IMR-90 (cell line): Measurements from ENCODE around the gene ADRA1B. TPM values are rescaled to one million over a fixed set of nuclear protein-coding genes. Genes with fewer than 3 reads are reported as not detected.
A peak's percentile ranks its signal among the peaks of the same experiment; 100 is the strongest.

Source experiments
- ATAC-seq: fragments of 200-7000 bp; cut with Tn5 transposase; 2 replicates; pipeline ENCODE4 v1.9.1; 2020; ENCODE audit warnings: low read depth, mild to moderate bottlenecking, moderate library complexity
- BruUV-seq: library from RNA; stranded (reverse); fragments of 400-500 nt; replicated peaks from 2 replicates; lab custom pipeline; 2021; lab: Mats Ljungman, UMichigan
- CTCF ChIA-PET: fragments of 300-600 bp; formaldehyde crosslinking; extraction: SDS; loops from one replicate; lab custom pipeline; 2021; ENCODE audit warnings: antibody characterized with exemption; lab: Yijun Ruan, JAX
- POLR2A ChIA-PET: fragments of 300-600 bp; sonication (Branson Sonifier 250); formaldehyde crosslinking; loops from one replicate; lab custom pipeline; 2022; ENCODE audit warnings: antibody characterized with exemption; ENCODE audit not compliant: unreplicated experiment; lab: Charles Lee
- DNase-seq: peaks from one replicate; pipeline ENCODE4 v3.0.0; 2013
- H2AFZ ChIP-seq: replicated peaks from 2 replicates; pipeline ENCODE3; 2013; ENCODE audit warnings: low read length, mild to moderate bottlenecking; ENCODE audit not compliant: poor library complexity
- H2AK5ac ChIP-seq: 2 replicates; pipeline ENCODE4 v1.6.1; 2013; ENCODE audit warnings: low read depth, low read length, inconsistent platforms
- H2AK9ac ChIP-seq: replicated peaks from 2 replicates; pipeline ENCODE3; 2013; ENCODE audit warnings: mild to moderate bottlenecking, low read depth, low read length, moderate library complexity; ENCODE audit not compliant: poor library complexity
- H2BK120ac ChIP-seq: 2 replicates; pipeline ENCODE4 v1.6.1; 2013; ENCODE audit warnings: low read depth, low read length, inconsistent platforms
- H2BK15ac ChIP-seq: 3 replicates; pipeline ENCODE4 v1.6.1; 2013; ENCODE audit warnings: low read depth, low read length, inconsistent platforms
- H2BK20ac ChIP-seq: 2 replicates; pipeline ENCODE4 v1.6.1; 2013; ENCODE audit warnings: low read depth, mild to moderate bottlenecking, inconsistent platforms, low read length, moderate library complexity
- H2BK5ac ChIP-seq: 2 replicates; pipeline ENCODE4 v1.6.1; 2013; ENCODE audit warnings: mild to moderate bottlenecking, low read depth, low read length, inconsistent platforms; ENCODE audit not compliant: poor library complexity, severe bottlenecking
- H3K14ac ChIP-seq: replicated peaks from 2 replicates; pipeline ENCODE4 v1.6.1; 2013; ENCODE audit warnings: low read depth, low read length, inconsistent platforms
- H3K18ac ChIP-seq: 2 replicates; pipeline ENCODE4 v1.6.1; 2013; ENCODE audit warnings: low read depth, low read length, control low read depth
- H3K23ac ChIP-seq: 2 replicates; pipeline ENCODE4 v1.6.1; 2013; ENCODE audit warnings: low read depth, low read length, inconsistent platforms
- H3K27ac ChIP-seq: 2 replicates; pipeline ENCODE4 v1.5.1; 2013; ENCODE audit warnings: mild to moderate bottlenecking, control low read depth, low read length; ENCODE audit not compliant: insufficient read depth
- H3K27me3 ChIP-seq: 2 replicates; pipeline ENCODE4 v1.6.1; 2013; ENCODE audit warnings: low read length; ENCODE audit not compliant: control insufficient read depth, insufficient read depth
- H3K36me3 ChIP-seq: 2 replicates; pipeline ENCODE4 v1.6.1; 2013; ENCODE audit warnings: low read length, mixed read lengths; ENCODE audit not compliant: control insufficient read depth, insufficient read depth
- H3K4ac ChIP-seq: 2 replicates; pipeline ENCODE4 v1.6.1; 2013; ENCODE audit warnings: low read depth, low read length, inconsistent platforms
- H3K4me1 ChIP-seq: 2 replicates; pipeline ENCODE4 v1.6.1; 2013; ENCODE audit warnings: low read length, mixed read lengths; ENCODE audit not compliant: control insufficient read depth, insufficient read depth
- H3K4me2 ChIP-seq: 2 replicates; pipeline ENCODE4 v1.6.1; 2013; ENCODE audit warnings: low read depth, mild to moderate bottlenecking, control low read depth, low read length, moderate library complexity
- H3K4me3 ChIP-seq: 2 replicates; pipeline ENCODE4 v1.5.1; 2013; ENCODE audit warnings: low read depth, mild to moderate bottlenecking, control low read depth, low read length, moderate library complexity; ENCODE audit not compliant: insufficient read depth
- H3K56ac ChIP-seq: 2 replicates; pipeline ENCODE4 v1.6.1; 2013; ENCODE audit warnings: low read length, inconsistent platforms; ENCODE audit not compliant: insufficient read depth; ENCODE audit errors: extremely low read depth
- H3K79me1 ChIP-seq, 2 experiments: 2 replicates each; pipeline ENCODE4 v1.6.1; 2013; ENCODE audit warnings: low read length in 2 of 2, inconsistent platforms in 1 of 2, low read depth in 1 of 2
- H3K9ac ChIP-seq: 2 replicates; pipeline ENCODE4 v1.6.1; 2013; ENCODE audit warnings: low read depth, low read length, control low read depth
- H3K9me1 ChIP-seq: 2 replicates; pipeline ENCODE4 v1.6.1; 2013; ENCODE audit warnings: low read length, inconsistent platforms; ENCODE audit not compliant: insufficient read depth
- H3K9me3 ChIP-seq: 2 replicates; pipeline ENCODE4 v1.6.1; 2013; ENCODE audit warnings: low read length; ENCODE audit not compliant: control insufficient read depth, insufficient read depth
- H4K20me1 ChIP-seq: 2 replicates; pipeline ENCODE4 v1.6.1; 2013; ENCODE audit warnings: low read length, inconsistent platforms; ENCODE audit not compliant: insufficient read depth
- H4K5ac ChIP-seq: 2 replicates; pipeline ENCODE4 v1.6.1; 2013; ENCODE audit warnings: mild to moderate bottlenecking, low read depth, low read length, control low read depth
- H4K8ac ChIP-seq, 2 experiments: 2 replicates each; pipeline ENCODE4 v1.6.1; 2013; ENCODE audit warnings: low read depth in 2 of 2, low read length in 2 of 2, control low read depth in 1 of 2, inconsistent platforms in 1 of 2
- H4K91ac ChIP-seq: 2 replicates; pipeline ENCODE4 v1.6.1; 2013; ENCODE audit warnings: low read depth, low read length, inconsistent platforms; ENCODE audit not compliant: insufficient read depth
- BHLHE40 ChIP-seq: fragments of 150-350 bp; IDR thresholded peaks from 2 replicates; pipeline ENCODE4 v1.6.1; 2016; ENCODE audit warnings: mild to moderate bottlenecking, low read depth, low read length
- MAFK ChIP-seq: IDR thresholded peaks from 2 replicates; pipeline ENCODE4 v1.6.1; 2012; ENCODE audit warnings: low read depth, low read length, improper control_type of control experiment
- MXI1 ChIP-seq: IDR thresholded peaks from 2 replicates; pipeline ENCODE4 v1.6.1; 2012; ENCODE audit warnings: low read depth, mild to moderate bottlenecking, low read length, moderate library complexity, borderline replicate concordance
- RAD21 ChIP-seq: IDR thresholded peaks from 2 replicates; pipeline ENCODE4 v1.6.1; 2012; ENCODE audit warnings: low read length, improper control_type of control experiment
- SMC3 ChIP-seq: fragments of 150-350 bp; IDR thresholded peaks from 2 replicates; pipeline ENCODE4 v1.6.1; 2016; ENCODE audit warnings: low read depth, mild to moderate bottlenecking, antibody characterized with exemption, low read length, moderate library complexity
- WGBS, 2 experiments: methylation state at CpG; one replicate each; pipeline versions ENCODE4 v1.1.5 to v1.1.7; 2013; ENCODE audit warnings: missing lambda C conversion rate in 2 of 2; ENCODE audit not compliant: insufficient read length in 1 of 2; ENCODE audit errors: extremely low coverage in 2 of 2; 5-methylcytosine and 5-hydroxymethylcytosine counted together
- dilution Hi-C: fragments of 300-500 bp; cut with HindIII; formaldehyde crosslinking; loops from one replicate; pipeline ENCODE4 v1.14.3; 2018; ENCODE audit warnings: low sequenced_read_pairs; ENCODE audit not compliant: unreplicated experiment
- in situ Hi-C: fragments of 300-500 bp; cut with MboI; formaldehyde crosslinking; loops from 3 replicates; pipeline ENCODE4 v1.14.3; 2019; ENCODE audit warnings: low sequenced_read_pairs, inconsistent platforms, mixed read lengths
- intact Hi-C: fragments of 100-400 bp; cut with micrococcal nuclease; formaldehyde crosslinking; loops from 2 replicates; pipeline ENCODE4 v1.10.0; 2022
- polyA plus RNA-seq, 3 experiments: library from polyadenylated mRNA; depleted of rRNA; stranded (reverse); fragments of >200 nt; gene quantifications; 2 replicates each; pipeline ENCODE4 v1.2.3, GENCODE V29; 2012; ENCODE audit warnings: low replicate concordance in 1 of 3
- total RNA-seq: library from RNA; depleted of rRNA; stranded (reverse); fragments of >200 nt; gene quantifications from 2 replicates; pipeline ENCODE4 v1.2.3, GENCODE V29; 2012
- TF ChIP-seq, protein P1 (sequence below): fragments of 150-350 bp; IDR thresholded peaks from 2 replicates; pipeline ENCODE4 v1.6.1; 2017; ENCODE audit warnings: mild to moderate bottlenecking, antibody characterized with exemption, low read length, low read depth

ADRA1B gene
- total and polyA plus RNA-seq, 2 of the 4 experiments (the other 2 are of a cell fraction), result 0.18 to 1.5 TPM

DNA sequence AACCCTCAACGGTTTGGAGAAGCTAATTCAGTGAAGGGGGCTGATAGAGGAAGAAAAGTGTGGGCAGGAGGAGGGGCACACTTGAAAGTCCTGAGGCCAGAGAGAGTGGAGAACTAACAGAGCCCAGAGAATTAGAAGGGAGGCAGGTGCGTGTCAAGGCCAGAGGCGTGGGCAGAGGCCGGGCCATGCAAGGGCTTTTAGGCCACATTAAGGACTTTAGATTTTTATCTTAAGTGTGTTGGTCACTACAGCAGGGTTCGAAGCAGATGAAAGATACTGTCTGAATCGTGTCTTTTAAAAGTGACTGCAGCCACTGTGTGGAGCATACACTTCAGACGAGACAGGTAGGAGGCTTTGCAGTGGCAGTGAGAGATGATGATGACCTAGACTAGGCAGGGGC lies 6.7 kb downstream of the ADRA1B start:
- Histone ChIP-seq H2BK20ac (no peak overlapping the region), H2BK15ac (no peak overlapping the region), H3K4me3 (no peak overlapping the region), H4K20me1 (no peaks in the 10 kb centered on the region), H3K9me1 (no peaks in the 10 kb centered on the region; the same call in 1 of the 2 replicates), H2BK5ac (no peak overlapping the region), H4K91ac (no peak overlapping the region), H3K4me1 (peaks cover 2% of the 10 kb centered on the region; the same call in 1 of the 2 replicates), H3K9ac (no peak overlapping the region), H2AK9ac (no peak overlapping the region), H4K5ac (no peak overlapping the region), H3K4ac (no peak overlapping the region), H4K8ac (no peak overlapping the region), H3K18ac (no peak overlapping the region), H3K23ac (no peak overlapping the region), H3K56ac (no peak overlapping the region), H3K27ac (no peak overlapping the region), H3K14ac (no peak overlapping the region), H3K36me3 (no peaks in the 10 kb centered on the region), H3K9me3 (no peaks in the 10 kb centered on the region), H3K27me3 (0 out of 2 replicates have a peak, but pooled peaks cover 1% of the 10 kb centered on the region), H3K4me2 (no peak overlapping the region), H3K79me1 (no peaks in the 10 kb centered on the region; a peak in 1 of 4 replicates), H2BK120ac (no peak overlapping the region), H2AK5ac (peak overlapping the region; percentile 35; the same call in 1 of the 2 replicates), H2AFZ (no peak overlapping the region)
- ChIA-PET POLR2A (no interaction called here), CTCF (no interaction called here)
- TF ChIP-seq MAFK, result no peak
- TF ChIP-seq BHLHE40, result no peak
- TF ChIP-seq MXI1, result no peak
- TF ChIP-seq RAD21, result no peak
- TF ChIP-seq, protein P1, sequence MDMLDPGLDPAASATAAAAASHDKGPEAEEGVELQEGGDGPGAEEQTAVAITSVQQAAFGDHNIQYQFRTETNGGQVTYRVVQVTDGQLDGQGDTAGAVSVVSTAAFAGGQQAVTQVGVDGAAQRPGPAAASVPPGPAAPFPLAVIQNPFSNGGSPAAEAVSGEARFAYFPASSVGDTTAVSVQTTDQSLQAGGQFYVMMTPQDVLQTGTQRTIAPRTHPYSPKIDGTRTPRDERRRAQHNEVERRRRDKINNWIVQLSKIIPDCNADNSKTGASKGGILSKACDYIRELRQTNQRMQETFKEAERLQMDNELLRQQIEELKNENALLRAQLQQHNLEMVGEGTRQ, result no peak
- no peak for TF ChIP-seq SMC3
- no TSS peak for BruUV-seq
- in situ Hi-C loops, result no loop called here
- intact Hi-C loops, result no loop called here
- 73% methylated on average over 6 of the region's 7 CpGs; no CpG with 5 or more reads in 1 of the 2 experiments for WGBS, 2 experiments
- ATAC-seq (no peak), DNase-seq (no peak)
- dilution Hi-C loops, result no loop called here
